Thyroid gland (tissue), 4 donors: ENCODE data around the gene JAKMIP1.

ENCODE experiments used
- CTCF ChIP-seq, 6 experiments: fragments of 200-600 bp in 3 of 6; fragments of 450-650 bp in 3 of 6; sonication (generic) in 3 of 6; IDR thresholded peaks; one replicate each; pipeline ENCODE4 v1.5.1; 2016 to 2019; ENCODE audit warnings: antibody characterized with exemption in 6 of 6, mild to moderate bottlenecking in 2 of 6, inconsistent platforms in 1 of 6, moderate library complexity in 1 of 6
- POLR2A ChIP-seq, 2 donors: fragments of 450-650 bp; IDR thresholded peaks; one replicate each; pipeline ENCODE4 v1.6.1; 2017; ENCODE audit warnings: antibody characterized with exemption in 2 of 2, mild to moderate bottlenecking in 2 of 2, moderate library complexity in 1 of 2

GRCh38 chr4:6165766-6166165 lies 34.6 kb downstream of the JAKMIP1 start:
- TF ChIP-seq POLR2A (IDR thresholded peaks at IDR 0.05) (no peak), CTCF (IDR thresholded peaks at IDR 0.05) (no peak)
